ENCODE results near the gene TDO2.
"Not testable (repeated sequence)": the region's sequence is repeated elsewhere in the genome, so short reads cannot be mapped to it uniquely, and the experiment has no call there.

The TDO2 gene

DNA sequence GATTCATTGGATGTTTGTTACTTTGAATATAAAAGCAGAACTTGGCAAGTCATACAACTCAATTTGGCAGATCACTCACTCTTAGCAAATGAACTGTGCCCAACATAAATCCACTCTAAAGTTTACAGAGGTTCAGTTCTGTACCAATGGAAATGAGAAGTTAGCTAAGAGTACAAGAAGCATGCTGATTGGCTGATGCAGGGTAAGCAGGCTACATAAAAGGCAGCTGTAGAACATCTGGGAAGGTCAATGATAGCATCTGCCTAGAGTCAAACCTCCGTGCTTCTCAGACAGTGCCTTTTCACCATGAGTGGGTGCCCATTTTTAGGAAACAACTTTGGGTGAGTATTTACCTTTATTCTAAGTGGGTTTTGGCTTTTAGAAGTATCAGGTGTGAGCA lies at the start of gene TDO2:
Gene TDO2 (plus strand): TSS at position 244 of the 400 bp plus-strand sequence. CDS start 63 bp downstream, at position 307.
- no peak for DNase-seq

DNA sequence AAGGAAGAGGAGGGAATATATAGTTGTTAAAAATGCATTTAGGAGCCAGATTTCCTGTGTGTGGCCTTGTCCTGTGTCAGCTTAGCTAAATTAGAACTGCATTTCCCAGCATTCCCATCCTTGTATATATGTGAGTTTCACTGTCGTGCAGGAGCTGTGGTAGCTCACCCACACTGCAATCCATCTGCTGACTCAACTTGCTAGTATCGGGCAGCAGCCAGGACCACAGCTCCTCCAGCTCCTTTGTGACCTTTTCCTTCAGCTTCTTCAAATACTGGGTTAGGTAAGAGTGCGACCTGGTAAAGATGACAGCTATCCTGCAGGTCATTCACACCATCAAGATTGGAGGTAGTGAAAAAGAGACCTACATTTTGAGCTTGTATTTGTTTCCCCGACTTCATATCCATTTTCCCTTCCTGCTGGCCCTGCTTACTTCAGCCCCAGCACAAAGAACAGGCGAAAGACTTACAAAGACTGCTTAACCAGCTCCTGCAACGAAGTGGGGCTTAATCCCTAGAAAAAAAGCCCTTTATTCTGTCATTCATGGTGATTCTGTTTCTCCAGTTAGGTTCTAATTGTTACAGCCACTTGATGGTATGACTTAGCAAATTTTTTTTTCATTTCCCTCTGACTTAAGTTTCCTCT lies 48.8 kb upstream of the TDO2 start:
- no peak for DNase-seq

DNA sequence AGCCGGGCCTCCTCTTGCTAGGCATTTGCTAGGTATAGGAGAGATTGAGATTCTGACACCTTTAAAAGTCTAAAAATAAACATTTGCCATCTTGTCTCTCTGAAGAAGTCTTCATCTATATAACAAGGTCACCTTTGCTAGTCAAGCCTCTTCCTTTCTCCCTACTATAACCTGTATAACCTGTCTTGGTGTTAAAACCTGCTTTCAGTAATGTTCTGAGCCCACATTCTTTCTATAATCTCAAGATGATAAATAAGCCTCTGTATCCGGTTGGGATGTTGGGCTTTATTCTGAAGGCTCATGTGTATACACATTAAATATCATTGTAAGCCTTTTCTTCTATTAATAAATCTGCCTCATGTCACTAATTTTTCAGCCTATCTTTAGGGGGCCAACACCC lies 47.6 kb upstream of the TDO2 start:
- no peak for DNase-seq

DNA sequence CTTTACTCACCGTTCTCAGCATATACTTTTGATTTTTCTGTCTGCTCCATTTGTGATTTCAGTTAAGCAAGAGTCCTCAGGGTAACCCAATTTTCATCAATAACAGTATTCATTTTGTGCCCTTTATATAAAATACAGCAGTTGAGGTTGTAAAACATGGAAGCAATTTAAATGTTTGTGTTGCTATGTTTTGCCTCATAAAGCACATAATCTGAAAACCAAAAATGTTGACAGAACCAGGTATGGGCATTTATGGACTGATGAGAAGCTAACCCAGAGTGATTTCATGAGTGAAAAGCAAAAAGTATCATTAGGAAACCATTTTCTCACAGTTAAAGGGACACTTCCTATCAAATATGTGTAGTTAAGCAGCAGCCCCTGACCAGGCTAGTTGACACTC lies 37.3 kb upstream of the TDO2 start, which contains the start of gene ASIC5:
Gene ASIC5 (minus strand): TSS at position 101 of the 400 bp plus-strand sequence. CDS start 51 bp downstream, at position 50.
- no peak for DNase-seq

DNA sequence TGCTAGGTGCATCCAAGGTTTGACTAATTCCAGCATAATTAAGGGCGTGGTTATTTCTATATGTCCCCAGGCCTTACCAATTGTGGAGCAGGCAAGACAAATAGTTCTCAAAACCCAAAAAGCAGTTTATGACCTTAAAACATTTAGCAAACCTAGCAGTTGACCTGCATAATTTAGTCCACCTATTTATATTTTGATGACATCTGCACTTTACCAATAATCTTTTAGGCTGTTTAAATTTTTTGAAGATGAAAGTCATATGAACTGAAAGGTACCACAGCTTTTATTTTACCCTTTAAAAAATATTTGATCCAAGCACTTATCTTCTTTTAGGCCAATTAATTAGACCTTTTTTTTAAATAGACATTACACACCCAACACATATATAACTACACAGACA lies 27.6 kb upstream of the TDO2 start:
- DNase-seq, result no peak

DNA sequence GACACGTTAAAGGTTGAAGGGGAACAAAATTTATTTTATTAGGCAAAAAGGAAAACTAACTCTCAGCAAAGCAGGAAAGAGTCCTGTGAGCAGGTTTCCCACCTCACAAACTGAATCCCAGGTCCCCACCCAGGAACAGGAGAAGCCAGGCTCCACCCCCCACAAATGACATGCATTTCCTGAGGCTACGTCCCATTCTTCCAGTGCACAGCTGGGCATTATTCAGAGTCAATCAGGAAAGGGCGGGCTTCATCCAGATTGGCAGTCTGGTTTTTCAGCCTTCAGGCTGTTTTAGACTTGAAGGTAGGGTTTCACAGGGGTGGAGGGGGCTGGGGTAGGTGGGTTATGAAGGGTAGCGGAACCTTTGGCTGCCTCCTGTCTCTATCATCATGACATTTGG lies 25.5 kb upstream of the TDO2 start:
- no peak for DNase-seq

DNA sequence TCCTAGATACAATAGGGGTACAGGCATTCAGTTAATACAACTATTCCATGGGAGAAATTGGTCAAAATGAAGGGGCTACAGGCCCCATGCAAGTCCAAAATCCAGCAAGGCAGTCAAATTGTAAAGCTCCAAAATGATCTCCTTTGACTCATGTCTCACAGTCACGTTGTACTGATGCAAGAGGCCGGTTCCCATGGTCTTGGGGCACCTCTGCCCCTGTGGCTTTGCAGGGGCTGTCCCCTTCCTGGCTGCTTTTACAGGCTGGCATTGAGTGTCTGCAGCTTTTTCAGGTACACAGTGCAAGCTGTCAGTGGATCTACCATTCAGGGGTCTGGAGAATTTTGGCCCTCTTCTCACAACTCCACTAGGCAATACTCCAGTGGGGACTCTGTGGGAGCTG lies 24.9 kb upstream of the TDO2 start:
- DNase-seq, result no peak

DNA sequence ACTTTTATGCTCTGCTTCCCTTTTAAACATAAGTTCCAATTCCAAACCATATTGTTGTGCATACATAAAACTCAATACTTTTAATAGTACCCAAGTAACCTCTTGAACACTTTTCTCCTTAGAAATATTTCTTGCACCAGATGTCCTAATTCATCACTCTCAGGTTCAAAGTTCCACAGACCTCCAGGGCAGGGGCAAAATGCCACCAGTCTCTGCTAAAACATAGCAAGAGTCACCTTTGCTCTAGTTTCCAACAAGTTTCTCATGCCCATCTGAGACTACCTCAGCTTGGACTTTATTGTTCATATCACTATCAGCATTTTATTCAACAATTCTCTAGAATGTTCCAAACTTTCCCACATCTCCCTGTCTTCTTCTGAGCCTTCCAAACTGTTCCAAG lies 23.7 kb upstream of the TDO2 start:
- no peak for DNase-seq

DNA sequence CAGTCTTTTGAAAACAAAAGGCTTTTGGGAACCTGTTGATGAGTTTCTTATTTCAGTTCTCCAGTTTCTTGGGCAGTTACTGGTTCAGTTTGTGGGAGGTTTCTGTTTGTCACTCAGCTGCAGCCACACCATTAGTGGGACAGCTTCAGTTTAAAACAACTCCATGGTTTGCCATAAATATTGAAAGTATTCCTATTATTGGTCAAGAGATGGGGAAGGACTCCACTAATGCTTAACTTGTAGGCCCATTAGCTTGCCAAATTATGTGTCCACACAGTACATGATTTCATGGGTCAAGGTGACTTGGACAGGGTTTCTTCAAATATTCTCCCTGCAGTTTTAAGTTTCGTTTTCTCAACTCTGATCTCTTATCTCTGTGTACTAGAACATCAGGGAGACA lies 21.9 kb upstream of the TDO2 start:
- no peak for DNase-seq

DNA sequence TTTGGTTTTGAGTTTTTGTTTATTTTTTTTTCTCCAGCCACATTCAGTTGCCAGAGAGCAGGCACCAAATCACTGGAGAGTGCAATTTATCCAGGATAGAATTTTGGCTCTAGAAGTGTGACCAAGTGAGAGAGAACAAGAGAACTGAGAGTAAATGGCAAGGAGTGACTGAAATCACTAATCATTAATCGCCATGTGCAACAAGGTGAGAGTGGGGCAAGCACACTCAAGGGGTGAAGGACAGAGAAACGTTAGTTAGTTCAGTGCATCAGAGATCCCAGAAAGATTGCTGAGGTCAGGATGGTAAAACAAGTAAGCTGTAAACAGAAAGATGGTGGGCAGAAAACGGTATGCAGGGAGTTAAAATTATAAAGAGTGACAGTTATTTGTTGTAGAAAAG lies 19.6 kb upstream of the TDO2 start:
- no peak for DNase-seq

DNA sequence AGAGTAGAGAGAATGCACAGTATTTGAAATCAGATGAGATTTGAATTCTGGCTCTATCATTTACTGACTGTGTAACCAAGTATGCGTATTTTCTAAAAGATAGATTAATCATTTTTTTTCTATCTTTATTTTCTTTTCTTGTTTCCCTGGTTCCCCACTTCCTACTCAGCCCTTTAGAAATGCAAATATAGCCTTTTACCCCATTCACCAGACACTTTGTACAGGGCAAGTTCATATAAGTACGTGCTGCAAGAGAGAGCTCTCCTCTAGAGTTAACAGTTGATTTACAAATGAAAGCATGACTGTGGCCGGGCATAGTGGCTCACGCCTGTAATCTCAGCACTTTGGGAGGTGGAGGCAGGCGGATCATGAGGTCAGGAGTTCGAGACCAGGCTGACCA lies 17.8 kb upstream of the TDO2 start:
- DNase-seq, result no peak

DNA sequence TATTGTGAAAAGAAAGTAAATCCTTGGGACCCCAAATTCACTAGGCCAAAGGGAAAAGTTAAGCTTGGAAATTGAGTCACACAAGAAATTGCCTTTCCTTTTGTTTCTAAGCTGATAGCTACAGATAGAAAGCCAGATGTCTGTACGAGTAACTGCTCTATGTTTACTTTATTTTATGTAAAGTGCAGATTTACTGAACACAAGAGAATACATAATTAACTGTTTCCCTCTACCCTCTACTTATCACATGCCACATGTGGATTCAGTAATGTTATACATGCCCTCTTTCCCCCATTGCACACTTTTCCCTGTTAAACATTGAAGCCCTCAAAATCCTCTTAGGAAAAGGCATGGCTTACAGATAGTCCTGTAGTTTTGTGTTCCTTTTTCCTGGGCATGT lies 16.5 kb upstream of the TDO2 start:
- no peak for DNase-seq

DNA sequence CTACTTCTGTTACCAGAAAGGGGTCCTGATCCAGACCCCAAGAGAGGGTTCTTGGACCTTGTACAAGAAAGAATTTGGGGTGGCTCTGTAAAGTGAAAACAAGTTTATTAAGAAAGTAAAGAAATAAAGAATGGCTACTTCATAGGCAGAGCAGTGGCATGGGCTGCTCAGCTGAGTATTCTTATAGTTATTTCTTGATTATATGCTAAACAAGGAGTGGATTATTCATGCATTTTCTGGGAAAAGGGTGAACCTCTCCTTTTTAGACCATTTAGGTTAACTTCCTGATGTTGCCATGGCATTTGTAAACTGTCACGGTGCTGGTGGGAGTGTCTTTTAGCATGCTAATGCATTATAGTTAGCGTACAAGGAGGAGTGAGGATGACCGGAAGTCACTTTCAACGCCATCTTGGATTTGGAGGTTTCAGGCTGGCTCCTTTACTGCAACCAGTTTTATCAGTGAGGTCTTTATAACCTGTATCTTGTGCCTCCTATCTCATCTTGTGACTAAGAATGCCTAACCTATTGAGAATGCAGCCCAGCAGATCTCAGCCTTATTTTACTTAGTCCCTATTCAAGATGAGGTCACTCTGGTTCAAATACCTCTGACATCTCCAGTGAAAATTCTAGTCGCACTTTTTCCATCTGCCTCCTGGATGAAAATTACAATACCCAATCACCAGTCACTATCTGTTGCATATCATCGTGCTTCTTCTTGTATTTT lies 15.5 kb upstream of the TDO2 start:
- no peak for DNase-seq

DNA sequence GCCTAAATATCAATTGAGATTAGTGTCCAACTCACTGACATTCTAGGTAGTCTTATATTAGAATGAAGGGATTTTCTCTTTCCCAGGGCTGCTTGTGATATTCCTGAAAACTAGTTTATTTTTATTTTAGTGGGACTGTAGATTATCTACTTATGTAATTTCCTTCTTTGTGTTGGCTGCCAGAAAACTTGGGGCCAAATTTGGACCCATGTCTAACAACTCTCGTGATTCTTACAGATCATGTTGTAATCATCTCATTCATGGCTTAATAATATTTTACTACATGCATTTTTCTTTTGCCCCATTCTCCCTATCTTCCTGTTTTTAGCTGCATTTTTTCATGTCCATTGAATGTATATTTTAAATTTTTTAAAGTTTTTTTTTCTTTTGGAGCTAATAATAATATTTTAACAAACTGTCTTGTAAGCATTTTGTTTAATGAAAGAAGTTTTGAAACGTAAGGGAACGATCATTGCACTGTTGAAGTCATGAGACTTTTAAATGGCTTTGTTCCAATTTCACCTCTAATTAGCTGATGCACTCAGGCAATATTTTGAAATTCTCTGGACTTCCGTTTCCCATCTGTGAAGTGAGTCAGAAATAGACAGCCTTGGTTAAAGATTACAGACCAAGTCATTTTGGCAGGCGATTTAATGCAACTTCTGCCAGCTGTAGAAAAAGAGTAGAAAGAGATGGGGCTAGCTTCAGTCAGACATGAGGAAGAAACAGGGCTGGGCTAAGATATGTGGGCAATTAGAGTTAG lies 14.3 kb upstream of the TDO2 start:
- no peak for DNase-seq

DNA sequence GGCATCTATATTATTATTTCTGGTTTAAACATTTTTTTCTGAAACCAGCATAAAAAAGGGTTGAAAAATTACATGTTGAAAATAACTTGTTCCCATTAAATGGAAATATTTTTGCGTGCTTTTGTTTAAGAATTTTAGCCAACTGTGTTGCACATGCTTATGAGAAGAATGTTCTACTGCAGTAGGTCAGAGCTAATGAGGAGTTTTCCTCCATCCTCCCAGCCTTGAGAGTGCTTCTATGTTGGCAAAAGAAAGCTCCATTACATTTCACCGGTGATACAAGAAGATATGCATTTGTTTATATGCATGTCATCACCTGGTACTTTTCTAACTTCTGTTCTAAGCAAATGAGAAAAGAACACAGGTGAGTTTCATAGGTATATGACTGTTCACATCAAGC lies 13.6 kb upstream of the TDO2 start:
- no peak for DNase-seq

DNA sequence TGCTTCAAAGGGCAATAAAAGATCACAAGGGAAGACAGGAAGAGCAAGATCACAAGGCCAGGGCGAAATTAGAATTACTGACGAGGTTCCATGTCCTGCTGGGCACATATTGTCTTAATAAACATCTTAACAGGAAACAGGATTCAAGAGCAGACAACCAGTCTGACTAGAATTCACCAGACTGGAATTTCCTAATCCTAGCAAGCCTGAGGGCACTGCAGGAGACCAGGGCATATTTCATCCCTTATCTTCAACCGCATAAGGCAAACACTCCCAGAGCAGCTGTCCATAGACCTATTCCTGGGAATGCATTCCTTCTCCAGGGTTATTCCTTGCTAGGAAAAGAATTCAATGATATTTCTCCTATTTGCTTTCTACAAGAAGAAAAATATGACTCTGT lies 12.4 kb upstream of the TDO2 start:
- no peak for DNase-seq

DNA sequence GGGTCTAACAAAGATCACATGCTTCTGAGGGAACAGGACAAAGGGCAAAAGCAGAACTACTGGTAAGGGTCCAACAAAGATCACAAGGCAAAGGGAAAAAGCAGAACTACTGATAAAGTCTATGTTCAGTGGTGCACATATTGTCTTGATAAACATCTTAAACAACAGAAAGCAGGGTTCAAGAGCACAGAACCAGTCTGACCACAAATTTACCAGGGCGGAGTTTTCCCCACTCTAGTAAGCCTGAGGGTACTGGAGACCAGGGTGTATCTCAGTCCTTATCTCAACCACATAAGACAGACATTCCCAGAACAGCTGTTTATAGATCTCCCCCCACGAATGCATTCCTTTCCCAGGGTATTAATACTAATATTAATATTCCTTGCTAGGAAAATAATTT lies 5.1 kb upstream of the TDO2 start:
- DNase-seq, result not testable (repeated sequence)

DNA sequence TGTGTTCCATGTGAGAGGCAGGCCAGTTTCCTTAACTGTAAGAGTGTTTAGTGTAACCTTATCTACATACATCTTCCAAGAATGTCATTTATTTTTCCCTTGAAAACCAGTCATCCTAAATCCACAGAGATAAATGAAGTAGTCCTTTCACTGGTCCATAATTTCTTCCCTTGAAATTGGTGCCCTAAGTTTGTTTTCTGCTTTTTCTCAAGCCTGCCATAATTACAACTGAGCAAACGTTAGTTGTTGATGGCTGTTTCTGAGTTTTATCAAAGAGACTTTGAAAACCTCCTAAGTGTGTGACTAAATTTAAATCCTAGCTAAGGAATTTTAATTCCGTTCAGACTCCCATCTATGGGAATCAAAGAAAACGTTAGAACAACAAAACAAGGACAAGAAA lies 3.6 kb upstream of the TDO2 start:
- no peak for DNase-seq

DNA sequence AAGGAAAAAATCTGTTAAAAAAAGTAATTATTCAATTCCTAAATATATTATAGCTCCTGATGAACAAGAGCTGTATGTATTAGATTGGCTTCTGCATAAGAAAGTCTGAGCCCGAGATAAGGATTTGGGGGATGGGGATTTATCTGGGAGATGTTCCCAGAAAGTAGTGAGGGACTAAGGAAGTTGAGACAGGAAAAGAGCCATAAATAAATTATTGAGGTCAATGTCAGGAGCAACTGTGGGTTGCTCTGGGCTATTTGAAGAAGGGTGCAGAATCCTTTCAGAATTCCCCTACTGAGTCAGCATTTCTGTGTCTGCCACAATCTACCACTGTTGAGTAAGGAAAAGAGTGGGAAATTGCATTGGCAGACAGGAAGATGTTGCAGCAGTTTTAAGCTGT lies 3.1 kb upstream of the TDO2 start:
- no peak for DNase-seq

DNA sequence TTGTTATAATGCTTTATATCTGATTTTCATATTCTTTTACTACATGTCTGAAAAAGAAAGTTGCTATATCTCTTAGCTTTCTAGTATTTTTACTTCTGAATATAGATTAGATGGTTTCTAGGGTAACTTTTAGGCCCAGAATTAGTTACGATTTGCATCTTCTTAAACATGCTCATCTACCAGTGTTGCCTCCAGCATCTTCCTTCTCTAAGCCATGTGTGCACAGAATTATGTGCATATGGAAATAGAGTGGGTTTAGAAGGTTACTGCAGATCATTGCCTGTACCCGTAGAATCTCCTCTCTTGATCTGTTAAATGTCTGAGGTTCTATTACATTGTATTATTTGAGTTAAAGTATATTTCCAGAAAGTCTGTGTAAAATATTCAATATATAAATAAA lies 2.5 kb upstream of the TDO2 start:
- no peak for DNase-seq

DNA sequence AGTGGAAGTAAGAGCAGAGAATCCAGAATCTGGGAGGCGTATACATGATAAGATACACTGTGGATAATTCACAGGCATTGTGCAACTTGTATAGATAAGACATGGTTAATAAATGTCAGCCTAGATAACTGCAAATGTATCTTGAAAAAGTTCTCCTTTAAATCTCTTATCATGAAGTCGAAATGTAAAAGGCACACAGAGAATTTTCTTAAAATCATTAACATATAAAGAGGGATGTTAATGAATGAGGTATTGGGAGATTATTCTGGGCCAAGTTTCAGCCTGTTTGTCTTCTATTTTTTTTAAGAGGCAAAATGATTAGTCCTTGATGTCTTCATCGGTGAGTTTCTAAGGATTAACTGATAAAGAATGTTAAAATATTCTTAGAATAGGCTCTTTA lies 835 bp downstream of the TDO2 start:
- no peak for DNase-seq

DNA sequence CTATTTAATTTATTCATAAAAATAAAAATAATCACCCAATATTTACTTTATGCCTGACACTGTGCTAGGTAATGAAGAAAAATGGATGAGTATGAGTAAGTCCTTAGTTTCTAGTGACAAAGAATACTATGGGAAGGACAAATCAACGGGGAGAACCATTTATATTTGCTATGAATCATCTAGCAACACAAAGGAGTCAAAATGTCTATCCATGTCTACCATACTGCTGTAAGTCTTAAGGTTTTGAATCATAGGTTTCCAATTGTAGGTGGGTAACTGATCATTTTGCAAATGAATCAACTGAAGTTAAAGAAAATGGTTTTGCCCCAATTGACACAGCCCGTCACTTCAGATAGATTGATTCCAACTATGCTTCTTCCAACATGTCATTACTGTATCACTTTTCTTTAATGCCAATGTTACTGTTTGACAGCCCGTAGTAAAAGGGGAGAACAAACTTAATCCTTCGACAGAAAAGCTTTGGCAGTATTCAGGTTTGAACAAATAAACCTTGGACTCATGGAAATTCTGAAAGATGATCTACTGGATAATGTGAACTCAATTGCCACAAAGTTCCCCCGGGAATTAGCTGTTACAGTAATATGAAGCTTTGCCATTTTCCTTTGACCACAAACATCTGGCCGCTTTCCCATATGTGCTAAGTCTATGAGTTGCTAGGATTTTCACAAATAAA lies 3.2 kb downstream of the TDO2 start:
- DNase-seq, result peak; percentile 3

DNA sequence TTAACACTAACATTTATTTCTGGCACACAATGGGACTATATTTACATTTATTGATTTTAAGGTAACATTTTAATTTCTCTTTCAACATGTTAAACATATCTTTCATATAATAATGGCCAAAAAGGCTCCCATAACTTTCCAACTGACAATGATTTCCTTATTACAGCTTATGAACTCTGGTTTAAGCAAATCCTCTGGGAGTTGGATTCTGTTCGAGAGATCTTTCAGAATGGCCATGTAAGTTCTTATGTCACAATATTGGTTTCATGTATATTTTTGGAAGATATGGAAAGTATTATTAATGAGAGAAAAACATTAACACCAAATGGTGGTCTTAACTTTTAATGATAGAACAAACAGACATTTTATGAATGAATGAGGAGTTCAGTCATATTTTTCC lies 4.1 kb downstream of the TDO2 start:
- DNase-seq, result no peak
